ENCODE data around the gene BLCAP. TPM values are rescaled to one million over a fixed set of nuclear protein-coding genes. Genes with fewer than 3 reads are reported as not detected.

The BLCAP gene
- total RNA-seq, 1 experiment from 2014 or later = 54.3 TPM

- no peak overlapping the region for H2AFZ ChIP-seq (ENCODE audit: low read length)
Measured at GRCh38 chr20:37565134-37565811, 37.6 kb upstream of the BLCAP start.

More at GRCh38 chr20:37565134-37565811, 37.6 kb upstream of the BLCAP start:
- peaks cover 30 to 35% of the 10 kb centered on the region in 2 experiments for H3K4me1 Mint-ChIP-seq
- Histone ChIP-seq H3K4ac (ENCODE audit: low read depth, low read length) (no peak overlapping the region), H3K27ac (ENCODE audit: insufficient read length, low read depth, low read length) (no peak overlapping the region), H4K5ac (ENCODE audit: insufficient read length, low read depth, low read length) (no peak overlapping the region), H2BK5ac (ENCODE audit: insufficient read length, low read length) (no peak overlapping the region), H2AK5ac (ENCODE audit: insufficient read length, low read length) (no peak overlapping the region), H3K4me2 (ENCODE audit: insufficient read depth, insufficient read length, low read length) (no peak overlapping the region), H3K27me3 (ENCODE audit: insufficient read depth, low read length) (no peaks in the 10 kb centered on the region), H2BK15ac (ENCODE audit: low read depth, low read length) (no peak overlapping the region), H2BK12ac (ENCODE audit: insufficient read length, low read depth, low read length) (no peak overlapping the region), H2BK20ac (ENCODE audit: low read depth, low read length, poor library complexity, severe bottlenecking) (no peak overlapping the region), H4K20me1 (ENCODE audit: control insufficient read depth, insufficient read depth, insufficient read length) (no peaks in the 10 kb centered on the region), H4K8ac (replicated peaks; ENCODE audit: insufficient read length, low read depth, low read length) (no peak overlapping the region), H3K56ac (ENCODE audit: insufficient read length, low read depth, low read length) (no peak overlapping the region), H3K9me3 (ENCODE audit: control insufficient read depth, low read depth, low read length) (no peaks in the 10 kb centered on the region), H3K23ac (ENCODE audit: insufficient read length, low read depth, low read length) (no peak overlapping the region), H3K23me2 (ENCODE audit: insufficient read length, low read depth, low read length, poor library complexity, severe bottlenecking) (no peaks in the 10 kb centered on the region), H3K14ac (ENCODE audit: insufficient read depth, low read length) (no peak overlapping the region), H4K91ac (ENCODE audit: insufficient read length, low read depth, low read length) (no peak overlapping the region), H3K79me1 (ENCODE audit: insufficient read depth, low read depth, low read length, poor library complexity, severe bottlenecking) (no peaks in the 10 kb centered on the region), H2BK120ac (ENCODE audit: low read depth, low read length, poor library complexity, severe bottlenecking) (no peak overlapping the region), H3K9ac (ENCODE audit: extremely low read depth, insufficient read length, low read length) (no peak overlapping the region), H3K18ac (ENCODE audit: insufficient read length, low read depth, low read length) (no peak overlapping the region), H3T11ph (ENCODE audit: low read length) (no peak overlapping the region), H3K4me1 (ENCODE audit: insufficient read depth, low read length) (peaks cover 7% of the 10 kb centered on the region; the same call in 1 of the 2 replicates), H3K79me2 (ENCODE audit: insufficient read depth, low read length) (no peaks in the 10 kb centered on the region)
- no CpG with 5 or more reads among the region's 14 CpGs for WGBS (ENCODE audit: extremely low coverage, insufficient read length, low lambda C conversion rate)
- peaks cover 37% of the 10 kb centered on the region for H3K27me3 Mint-ChIP-seq (ENCODE audit: low read depth)
- H3K27ac Mint-ChIP-seq = no peak overlapping the region
- H3K9me3 Mint-ChIP-seq = no peaks in the 10 kb centered on the region; a peak in 2 of 5 replicates
- H3K4me3 Mint-ChIP-seq = peak overlapping the region in 1 of 2 experiments; percentile 31; a peak in 1 of 5 replicates
- no peaks in the 10 kb centered on the region for H3K36me3 Mint-ChIP-seq (ENCODE audit: insufficient read depth in 1 of 3, low read depth in 3 of 3)
- TF ChIP-seq CTCF (conservative IDR thresholded peaks at IDR 0.05) = no peak
- no peak for DNase-seq
